NCI-H1092 (cell line): ENCODE data around the gene GARS1.
A peak's percentile ranks its signal among the peaks of the same experiment; 100 is the strongest.

Source experiments
- DNase-seq: peaks from one replicate; lab custom pipeline; 2025; lab: John Stamatoyannopoulos, UW

GARS1 gene

GRCh38 chr7:30656006-30656957, 61.6 kb downstream of the GARS1 start:
- no peak for DNase-seq

GRCh38 chr7:30657131-30657530, 62.5 kb downstream of the GARS1 start:
- no peak for DNase-seq

GRCh38 chr7:30658479-30659074, 63.9 kb downstream of the GARS1 start:
- no peak for DNase-seq

- DNase-seq: no peak
Measured at GRCh38 chr7:30659312-30659711, 64.6 kb downstream of the GARS1 start.

GRCh38 chr7:30660331-30661255, 65.9 kb downstream of the GARS1 start:
- peak; percentile 88 for DNase-seq

GRCh38 chr7:30661926-30662325, 67.2 kb downstream of the GARS1 start:
- DNase-seq: no peak

- DNase-seq: no peak
Measured at GRCh38 chr7:30662431-30662939, 67.8 kb downstream of the GARS1 start.

- no peak for DNase-seq
Measured at GRCh38 chr7:30663414-30663813, 68.7 kb downstream of the GARS1 start.

- no peak for DNase-seq
Measured at GRCh38 chr7:30664184-30664885, 69.7 kb downstream of the GARS1 start.

GRCh38 chr7:30665043-30665442, 70.4 kb downstream of the GARS1 start:
- DNase-seq: no peak

- no peak for DNase-seq
Measured at GRCh38 chr7:30665449-30665848, 70.8 kb downstream of the GARS1 start.

- no peak for DNase-seq
Measured at GRCh38 chr7:30667172-30667571, 72.5 kb downstream of the GARS1 start.

- DNase-seq: no peak
Measured at GRCh38 chr7:30668102-30668501, 73.4 kb downstream of the GARS1 start.

- no peak for DNase-seq
Measured at GRCh38 chr7:30671793-30672465, 77.3 kb downstream of the GARS1 start.

- DNase-seq: no peak
Measured at GRCh38 chr7:30674420-30674819, 79.7 kb downstream of the GARS1 start.

GRCh38 chr7:30674876-30675275, 80.2 kb downstream of the GARS1 start:
- DNase-seq: no peak

GRCh38 chr7:30678805-30679204, 84.1 kb downstream of the GARS1 start:
- no peak for DNase-seq

GRCh38 chr7:30679664-30680063, 85.0 kb downstream of the GARS1 start:
- no peak for DNase-seq

- DNase-seq: no peak
Measured at GRCh38 chr7:30681331-30681797, 86.7 kb downstream of the GARS1 start.

- no peak for DNase-seq
Measured at GRCh38 chr7:30681815-30682211, 87.1 kb downstream of the GARS1 start.
